Neuronal stem cell (in vitro differentiated cells): ENCODE results near the gene NTF4.
"Not testable (repeated sequence)": the region's sequence is repeated elsewhere in the genome, so short reads cannot be mapped to it uniquely, and the experiment has no call there.

Experiments used
- DNase-seq: peaks from one replicate; pipeline ENCODE4 v3.0.0-alpha.2; 2013; ENCODE audit warnings: low spot score
- H2AFZ ChIP-seq: one replicate; pipeline ENCODE4 v1.6.1; 2013; ENCODE audit warnings: mild to moderate bottlenecking, low read length, inconsistent platforms
- H2AK5ac ChIP-seq: 2 replicates; pipeline ENCODE4 v1.6.1; 2013; ENCODE audit warnings: low read depth, mild to moderate bottlenecking, inconsistent platforms, low read length, moderate library complexity, mixed read lengths
- H2BK120ac ChIP-seq: 2 replicates; pipeline ENCODE4 v1.6.1; 2013; ENCODE audit warnings: low read depth, mild to moderate bottlenecking, inconsistent platforms, low read length, moderate library complexity, mixed read lengths
- H2BK12ac ChIP-seq: one replicate; pipeline ENCODE4 v1.6.1; 2013; ENCODE audit warnings: low read length, inconsistent platforms
- H2BK15ac ChIP-seq: 2 replicates; pipeline ENCODE4 v1.6.1; 2013; ENCODE audit warnings: mild to moderate bottlenecking, low read length, inconsistent platforms, mixed read lengths
- H2BK5ac ChIP-seq: one replicate; pipeline ENCODE4 v1.6.1; 2013; ENCODE audit warnings: inconsistent platforms, mild to moderate bottlenecking, low read length, moderate library complexity
- H3K14ac ChIP-seq: one replicate; pipeline ENCODE4 v1.6.1; 2013; ENCODE audit warnings: low read length, inconsistent platforms
- H3K18ac ChIP-seq: 2 replicates; pipeline ENCODE4 v1.6.1; 2013; ENCODE audit warnings: low read length, inconsistent platforms
- H3K23ac ChIP-seq: 2 replicates; pipeline ENCODE4 v1.6.1; 2013; ENCODE audit warnings: low read depth, mild to moderate bottlenecking, mixed read lengths, low read length, inconsistent platforms; ENCODE audit not compliant: poor library complexity
- H3K27ac ChIP-seq: replicated peaks from 3 replicates; pipeline ENCODE4 v1.5.1; 2013; ENCODE audit warnings: low read length, inconsistent platforms
- H3K27me3 ChIP-seq, 3 experiments: 2 replicates each; pipeline ENCODE4 v1.6.1; 2013; ENCODE audit warnings: low read length in 3 of 3, mild to moderate bottlenecking in 2 of 3, inconsistent platforms in 1 of 3, low read depth in 1 of 3, mixed read lengths in 1 of 3, moderate library complexity in 1 of 3; ENCODE audit not compliant: control insufficient read depth in 3 of 3, insufficient read depth in 3 of 3
- H3K36me3 ChIP-seq, 2 donors: replicated peaks in 1 of 2; 2 replicates each; pipeline ENCODE4 v1.6.1; 2013; ENCODE audit warnings: low read length in 2 of 2; ENCODE audit not compliant: control insufficient read depth in 2 of 2, insufficient read depth in 2 of 2
- H3K4ac ChIP-seq: 2 replicates; pipeline ENCODE4 v1.6.1; 2013; ENCODE audit warnings: inconsistent platforms, mild to moderate bottlenecking, low read length, moderate library complexity
- H3K4me1 ChIP-seq, 2 donors: 1 replicate in 1 of 2; 2 replicates in 1 of 2; pipeline ENCODE4 v1.6.1; 2013; ENCODE audit warnings: low read length in 2 of 2, low read depth in 1 of 2; ENCODE audit not compliant: control insufficient read depth in 2 of 2, insufficient read depth in 1 of 2
- H3K4me2 ChIP-seq: one replicate; pipeline ENCODE4 v1.6.1; 2013; ENCODE audit warnings: mild to moderate bottlenecking, low read length, inconsistent platforms; ENCODE audit not compliant: insufficient read depth, poor library complexity, severe bottlenecking
- H3K4me3 ChIP-seq, 2 donors: 2 replicates each; pipeline ENCODE4 v1.5.1; 2013; ENCODE audit warnings: low read length in 2 of 2, mild to moderate bottlenecking in 2 of 2, inconsistent platforms in 1 of 2, moderate library complexity in 1 of 2
- H3K79me1 ChIP-seq: one replicate; pipeline ENCODE4 v1.6.1; 2013; ENCODE audit warnings: low read depth, mild to moderate bottlenecking, inconsistent platforms, low read length, moderate library complexity
- H3K9ac ChIP-seq: one replicate; pipeline ENCODE4 v1.6.1; 2013; ENCODE audit warnings: mild to moderate bottlenecking, low read depth, low read length, inconsistent platforms; ENCODE audit not compliant: poor library complexity
- H3K9me3 ChIP-seq, 2 donors: replicated peaks in 1 of 2; 2 replicates each; pipeline versions ENCODE3 to v1.6.1; 2013; ENCODE audit warnings: low read length in 2 of 2, mild to moderate bottlenecking in 2 of 2, inconsistent platforms in 1 of 2, low read depth in 1 of 2, mixed read lengths in 1 of 2, moderate library complexity in 1 of 2; ENCODE audit not compliant: control insufficient read depth in 2 of 2, insufficient read depth in 1 of 2
- H4K8ac ChIP-seq: one replicate; pipeline ENCODE4 v1.6.1; 2013; ENCODE audit warnings: low read depth, mild to moderate bottlenecking, inconsistent platforms, low read length, moderate library complexity
- H4K91ac ChIP-seq: one replicate; pipeline ENCODE4 v1.6.1; 2013; ENCODE audit warnings: low read length, low read depth, mild to moderate bottlenecking, inconsistent platforms; ENCODE audit not compliant: poor library complexity
- WGBS, 2 donors: extraction: QIAGEN DNeasy Blood & Tissue Kit; methylation state at CpG; one replicate each; pipeline ENCODE4 v1.1.7; 2013; ENCODE audit warnings: missing lambda C conversion rate in 2 of 2, mixed read lengths in 1 of 2; ENCODE audit not compliant: insufficient read length in 2 of 2, insufficient replicate concordance in 1 of 2; ENCODE audit errors: extremely low coverage in 2 of 2; 5-methylcytosine and 5-hydroxymethylcytosine counted together

NTF4 gene

GRCh38 chr19:49080392-49080791, 15.8 kb upstream of the NTF4 start:
- H2BK5ac ChIP-seq: no peak overlapping the region
- no peak overlapping the region for H3K14ac ChIP-seq
- no peak overlapping the region for H2AFZ ChIP-seq
- H3K9me3 ChIP-seq: peaks cover 2 to 6% of the 10 kb centered on the region in 2 donors
- WGBS, 2 donors: no CpG with 5 or more reads among the region's 4 CpGs
- peaks cover 0 to 4% (median 0%) of the 10 kb centered on the region in 3 experiments for H3K27me3 ChIP-seq
- no peak overlapping the region for H2BK120ac ChIP-seq
- no peak overlapping the region for H3K9ac ChIP-seq
- no peak overlapping the region for H4K8ac ChIP-seq
- no peak overlapping the region for H3K23ac ChIP-seq
- H3K4me3 ChIP-seq: no peak overlapping the region
- H3K4me1 ChIP-seq: no peaks in the 10 kb centered on the region
- no peaks in the 10 kb centered on the region for H3K79me1 ChIP-seq
- no peak overlapping the region for H4K91ac ChIP-seq
- H2BK12ac ChIP-seq: no peak overlapping the region
- H3K4ac ChIP-seq: no peak overlapping the region
- no peak overlapping the region for H2BK15ac ChIP-seq
- H3K27ac ChIP-seq: no peak overlapping the region
- no peaks in the 10 kb centered on the region for H3K36me3 ChIP-seq
- H3K18ac ChIP-seq: no peak overlapping the region
- no peak overlapping the region for H2AK5ac ChIP-seq
- no peak overlapping the region for H3K4me2 ChIP-seq
- DNase-seq: no peak

GRCh38 chr19:49074869-49075268, 10.3 kb upstream of the NTF4 start:
- not testable (repeated sequence) for H2BK5ac ChIP-seq, H3K9me3 ChIP-seq, H3K9ac ChIP-seq, H3K4ac ChIP-seq, H3K4me2 ChIP-seq, H2BK15ac ChIP-seq, H4K91ac ChIP-seq, H2AK5ac ChIP-seq, H2BK12ac ChIP-seq, H3K36me3 ChIP-seq, H3K14ac ChIP-seq, H3K4me3 ChIP-seq, H3K23ac ChIP-seq, H3K4me1 ChIP-seq, H3K27ac ChIP-seq, H2AFZ ChIP-seq, H4K8ac ChIP-seq, H2BK120ac ChIP-seq, DNase-seq, H3K79me1 ChIP-seq, H3K18ac ChIP-seq
- peaks cover 17 to 42% (median 42%) of the 10 kb centered on the region in 3 experiments for H3K27me3 ChIP-seq
- WGBS, 2 donors: no CpG with 5 or more reads among the region's 9 CpGs

- no peak overlapping the region for H3K18ac ChIP-seq
- H3K4me3 ChIP-seq: no peak overlapping the region
- H3K4ac ChIP-seq: no peak overlapping the region
- H3K9me3 ChIP-seq: peaks cover 12 to 17% of the 10 kb centered on the region in 2 donors
- H3K79me1 ChIP-seq: no peaks in the 10 kb centered on the region
- H3K36me3 ChIP-seq: no peaks in the 10 kb centered on the region
- no peak overlapping the region for H2BK5ac ChIP-seq
- H4K8ac ChIP-seq: no peak overlapping the region
- no peak overlapping the region for H2BK12ac ChIP-seq
- no peak overlapping the region for H2BK15ac ChIP-seq
- H3K27me3 ChIP-seq: peaks cover 17 to 52% (median 50%) of the 10 kb centered on the region in 3 experiments
- DNase-seq: no peak
- no CpG with 5 or more reads among the region's 23 CpGs for WGBS, 2 donors
- H3K14ac ChIP-seq: no peak overlapping the region
- H2BK120ac ChIP-seq: no peak overlapping the region
- H3K4me2 ChIP-seq: no peak overlapping the region
- H4K91ac ChIP-seq: no peak overlapping the region
- no peak overlapping the region for H3K27ac ChIP-seq
- no peak overlapping the region for H3K23ac ChIP-seq
- H3K4me1 ChIP-seq: no peaks in the 10 kb centered on the region
- no peak overlapping the region for H2AFZ ChIP-seq
- H2AK5ac ChIP-seq: no peak overlapping the region
- no peak overlapping the region for H3K9ac ChIP-seq
Observed at GRCh38 chr19:49073514-49074378, 9.1 kb upstream of the NTF4 start.

- Histone ChIP-seq H3K18ac (peak overlapping the region; percentile 87), H3K36me3 (no peaks in the 10 kb centered on the region), H2BK5ac (no peak overlapping the region), H2BK12ac (no peak overlapping the region), H3K79me1 (no peaks in the 10 kb centered on the region), H3K4me1 (no peaks in the 10 kb centered on the region), H2AK5ac (peak overlapping the region; percentile 90), H3K14ac (peak overlapping the region; percentile 8), H3K9me3 (peaks cover 12 to 17% of the 10 kb centered on the region in 2 donors), H2BK15ac (no peak overlapping the region), H4K8ac (no peak overlapping the region), H3K4ac (no peak overlapping the region), H3K4me3 (peak overlapping the region in 1 of 2 donors; percentile 0), H3K4me2 (peak overlapping the region; percentile 11), H2AFZ (peak overlapping the region; percentile 79), H3K23ac (peak overlapping the region; percentile 96), H4K91ac (no peak overlapping the region), H3K9ac (peak overlapping the region; percentile 30), H2BK120ac (no peak overlapping the region), H3K27ac (no peak overlapping the region), H3K27me3 (peaks cover 17 to 63% (median 54%) of the 10 kb centered on the region in 3 experiments)
- DNase-seq: peak; percentile 48
- WGBS, 2 donors: no CpG with 5 or more reads among the region's 93 CpGs
Observed at GRCh38 chr19:49071860-49072547, 7.4 kb upstream of the NTF4 start.
